Activated T-helper 2 cell treated with anti-CD3 and anti-CD28 coated beads, Interferon-gamma antibody, Interleukin-2, Interleukin-4, amounts not matched to agents 10 μg/mL and 5 μg/mL and 100 μg/mL, durations not matched to agents 14 hours and 24 hours and 36 hours (primary cell): ENCODE results near the gene PFDN5. TPM values are rescaled to one million over a fixed set of nuclear protein-coding genes. Genes with fewer than 3 reads are reported as not detected.

Experiments
- total RNA-seq: library from RNA; stranded (reverse); gene quantifications from 2 replicates; pipeline ENCODE4 v1.2.3, GENCODE V29; 2022

Gene PFDN5
- total RNA-seq, 1 donor from 2014 or later: 321 TPM

Other genes with a start within 250 kb of the PFDN5 start
- gene TNS2, start 245.5 kb upstream of the PFDN5 start, total RNA-seq: 2.1 and 4.7 TPM in 2 replicates
- gene SPRYD3, start 216.2 kb upstream of the PFDN5 start, total RNA-seq: 35.1 and 36.2 TPM in 2 replicates
- 0.46 TPM in 1 of 2 replicates, not detected in the other for gene IGFBP6, start 197.9 kb upstream of the PFDN5 start, total RNA-seq
- gene SOAT2, start 192.1 kb upstream of the PFDN5 start, total RNA-seq: not detected in 2 replicates
- gene ZNF740, start 114.8 kb upstream of the PFDN5 start, total RNA-seq: 44.9 and 45.5 TPM in 2 replicates
- 20.2 TPM in 2 replicates for gene CSAD, start 114.6 kb upstream of the PFDN5 start, total RNA-seq
- 200 and 208 TPM in 2 replicates for gene ITGB7, start 88.3 kb upstream of the PFDN5 start, total RNA-seq
- gene RARG, start 63.3 kb upstream of the PFDN5 start, total RNA-seq: 38.5 and 40.1 TPM in 2 replicates
- gene ESPL1, start 27.2 kb upstream of the PFDN5 start, total RNA-seq: 72.6 and 75.3 TPM in 2 replicates
- gene MYG1, start 4.2 kb downstream of the PFDN5 start, total RNA-seq: 87.2 and 99.0 TPM in 2 replicates
- 83.7 and 85.4 TPM in 2 replicates for gene AAAS, start 26.1 kb downstream of the PFDN5 start, total RNA-seq
- 0.11 TPM in 1 of 2 replicates, not detected in the other for gene SP7, start 40.8 kb downstream of the PFDN5 start, total RNA-seq
- gene SP1, start 84.6 kb downstream of the PFDN5 start, total RNA-seq: 66.4 and 67.9 TPM in 2 replicates
- not detected in 2 replicates for gene AMHR2, start 128.3 kb downstream of the PFDN5 start, total RNA-seq
- gene PRR13, start 146.2 kb downstream of the PFDN5 start, total RNA-seq: 178 and 198 TPM in 2 replicates
- gene PCBP2, start 156.6 kb downstream of the PFDN5 start, total RNA-seq: 985 and 1,001 TPM in 2 replicates
- 14.4 and 14.7 TPM in 2 replicates for gene MAP3K12, start 203.9 kb downstream of the PFDN5 start, total RNA-seq
- 43.9 and 47.0 TPM in 2 replicates for gene TARBP2, start 205.7 kb downstream of the PFDN5 start, total RNA-seq
- not detected in 2 replicates for gene NPFF, start 211.9 kb downstream of the PFDN5 start, total RNA-seq